Daoy (cell line): ENCODE results near the gene BBLN. TPM values are rescaled to one million over a fixed set of nuclear protein-coding genes. Genes with fewer than 3 reads are reported as not detected.
"Not testable (repeated sequence)": the region's sequence is repeated elsewhere in the genome, so short reads cannot be mapped to it uniquely, and the experiment has no call there.

ENCODE experiments used
- DNase-seq: peaks from one replicate; pipeline ENCODE4 v3.0.0-alpha.2; 2015; ENCODE audit warnings: low read depth
- total RNA-seq: library from RNA; depleted of rRNA; stranded (reverse); fragments of >200 nt; shearing (Covaris generic); gene quantifications from 2 replicates; pipeline ENCODE4 v1.2.3, GENCODE V29; 2014

BBLN gene
- total RNA-seq, 1 experiment from 2014 or later = 121 TPM

DNA sequence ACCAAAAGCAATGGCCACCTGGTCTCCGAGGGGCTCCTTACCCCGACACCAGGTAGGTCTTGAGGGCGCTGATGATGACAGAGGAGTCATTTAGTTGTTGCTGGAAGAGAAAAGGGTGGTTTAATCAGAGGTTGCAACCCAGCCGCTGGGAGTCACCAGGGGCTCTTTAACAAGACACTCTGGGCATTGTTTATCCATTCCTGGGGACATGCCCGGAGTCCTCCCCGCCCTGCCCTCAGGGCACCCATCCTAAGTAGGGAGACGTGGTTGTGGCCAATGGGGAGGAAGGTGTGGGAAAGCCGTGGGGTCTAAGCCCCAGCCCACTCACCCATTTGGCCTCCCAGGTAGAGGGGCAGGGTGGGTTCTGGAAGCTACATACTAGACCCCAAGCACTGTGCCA is 35.6 kb upstream of the BBLN start:
- DNase-seq = no peak

DNA sequence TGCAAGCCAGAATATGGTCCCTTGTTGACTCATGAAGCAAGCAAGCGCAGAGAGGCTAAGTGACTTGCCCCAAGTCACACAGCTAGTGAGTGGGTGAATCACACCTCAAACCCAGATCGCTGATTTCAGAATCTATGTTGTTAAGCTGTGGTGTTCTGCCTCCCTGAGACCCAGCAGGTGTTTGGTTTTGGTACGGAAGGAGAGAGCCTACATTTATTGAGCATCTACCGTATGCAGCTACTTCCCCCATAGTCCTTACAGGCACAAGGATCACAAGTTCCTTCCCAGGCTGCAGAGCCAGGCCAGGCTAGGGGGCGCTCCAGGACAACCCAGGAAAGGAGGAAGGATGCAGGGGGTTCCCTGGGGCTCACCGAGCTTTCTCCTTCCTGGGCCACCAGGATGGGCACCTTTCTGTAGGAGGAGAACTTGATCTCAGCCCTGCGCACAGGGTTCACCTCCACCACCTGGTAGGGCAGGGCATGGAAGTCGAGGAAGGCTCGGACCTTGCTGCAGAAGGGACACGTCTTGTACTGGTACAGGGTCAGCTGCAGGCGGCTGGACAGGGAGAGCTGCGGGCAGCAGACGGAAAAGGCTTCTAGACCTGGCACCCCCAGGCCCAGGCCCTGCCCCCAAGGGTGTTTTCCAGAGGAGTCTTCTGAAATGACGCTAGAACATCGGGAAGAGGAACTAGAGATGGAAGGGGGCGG is 35.0 kb upstream of the BBLN start:
- DNase-seq = peak; percentile 80

DNA sequence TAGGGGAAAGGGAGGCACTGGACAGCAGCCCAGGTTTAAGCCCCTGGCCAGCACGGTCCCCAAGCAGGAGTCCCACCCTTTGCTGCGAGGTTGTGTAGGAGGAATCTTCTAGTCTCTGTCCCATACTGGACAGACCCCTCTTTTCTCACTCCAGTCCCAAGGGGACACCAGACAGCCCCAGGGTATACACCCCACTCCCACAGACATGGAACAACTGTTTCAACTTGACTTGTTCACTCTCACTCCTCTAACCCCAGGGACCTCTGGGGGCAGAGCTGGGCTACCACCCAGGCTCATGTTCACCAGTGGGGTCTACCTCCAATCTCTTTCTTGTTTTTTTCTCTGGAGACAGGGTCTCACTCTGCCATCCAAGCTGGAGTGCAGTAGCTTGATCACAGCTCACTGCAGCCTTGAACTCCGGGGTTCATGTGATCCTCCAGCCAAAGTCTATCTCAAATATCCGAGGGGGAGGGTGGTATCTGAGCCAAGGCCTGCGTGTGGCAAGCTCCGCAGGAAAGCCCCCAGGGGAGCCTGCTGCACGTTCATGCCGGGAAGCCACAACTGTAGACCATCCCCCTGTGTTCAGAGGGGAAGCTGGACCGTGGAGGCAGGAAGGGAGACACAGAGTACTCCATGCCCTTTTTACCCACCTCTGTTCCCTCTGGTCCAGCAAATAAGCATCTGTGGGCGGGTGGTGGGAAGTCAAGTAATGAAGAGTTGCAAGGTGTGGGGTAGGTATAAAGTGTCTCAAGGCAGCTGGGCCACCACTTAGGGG is 34.3 kb upstream of the BBLN start:
- no peak for DNase-seq

DNA sequence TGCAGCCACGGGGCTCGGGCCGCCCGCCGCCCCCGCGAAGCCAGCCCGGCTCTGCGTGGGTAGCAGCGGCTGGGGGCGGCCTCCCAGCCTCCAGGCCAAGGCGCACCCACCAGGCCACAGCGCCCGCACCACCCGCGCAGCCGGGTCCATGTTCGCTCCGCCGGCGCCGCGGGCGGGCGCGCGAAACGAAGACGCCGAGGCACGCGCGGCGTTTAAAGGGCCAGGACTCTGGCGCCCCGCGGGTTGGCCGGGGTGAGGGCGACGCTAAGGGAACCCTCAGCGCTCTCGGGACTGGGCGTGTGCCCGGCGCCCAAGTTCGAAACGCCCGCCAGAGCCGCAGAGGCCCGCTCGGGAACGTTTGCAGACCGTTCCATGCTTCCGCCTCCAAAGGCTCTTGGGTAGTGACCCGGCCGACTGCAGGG is 32.5 kb upstream of the BBLN start, which contains the start of gene PTGES2:
Gene PTGES2, minus strand, starts transcription at position 162 of the 422 bp plus-strand sequence. Its CDS starts 12 bp downstream, at position 150.
- DNase-seq = peak; percentile 93

DNA sequence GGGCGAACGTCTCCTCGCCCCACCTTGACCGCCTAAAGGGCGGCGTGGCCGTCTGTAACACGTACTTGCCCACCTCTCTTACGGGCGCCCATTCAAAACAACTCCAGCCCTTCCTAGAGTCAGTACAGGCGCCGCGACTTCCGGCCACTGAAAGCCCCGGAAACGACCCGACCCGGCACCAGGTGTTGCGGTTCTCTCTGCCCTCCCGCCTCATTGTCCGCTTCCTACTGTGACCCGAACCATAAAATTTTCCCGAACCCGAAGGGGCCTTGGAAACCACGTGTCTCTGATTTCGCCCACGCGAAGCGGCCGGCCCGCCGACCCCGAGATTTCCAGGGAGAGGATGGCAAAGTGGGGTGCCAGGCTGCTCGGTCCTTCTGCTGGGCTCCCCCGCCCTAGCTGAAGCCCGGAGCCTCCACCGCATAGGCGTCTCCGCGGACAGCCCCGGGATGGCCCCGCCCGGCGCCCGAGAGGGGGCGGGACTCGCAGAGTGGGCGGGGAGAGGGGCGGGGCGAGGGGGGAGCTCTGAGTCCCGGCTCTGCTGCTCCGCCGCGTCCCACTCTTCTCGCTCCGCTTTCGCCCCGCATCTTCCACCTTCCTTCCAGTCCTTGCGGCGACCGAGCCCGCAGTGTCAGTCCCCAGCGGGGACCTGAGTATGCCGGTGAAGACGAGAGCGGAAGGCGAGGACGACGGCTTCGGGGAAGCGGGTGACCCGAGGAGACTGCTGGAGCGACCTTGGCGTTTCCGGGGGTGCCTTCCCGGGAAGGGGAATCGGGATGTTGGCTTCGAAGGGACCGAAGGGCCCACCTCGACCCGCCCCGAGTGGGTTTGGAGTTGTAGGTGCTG is 31.9 kb upstream of the BBLN start:
- peak; percentile 94 for DNase-seq

DNA sequence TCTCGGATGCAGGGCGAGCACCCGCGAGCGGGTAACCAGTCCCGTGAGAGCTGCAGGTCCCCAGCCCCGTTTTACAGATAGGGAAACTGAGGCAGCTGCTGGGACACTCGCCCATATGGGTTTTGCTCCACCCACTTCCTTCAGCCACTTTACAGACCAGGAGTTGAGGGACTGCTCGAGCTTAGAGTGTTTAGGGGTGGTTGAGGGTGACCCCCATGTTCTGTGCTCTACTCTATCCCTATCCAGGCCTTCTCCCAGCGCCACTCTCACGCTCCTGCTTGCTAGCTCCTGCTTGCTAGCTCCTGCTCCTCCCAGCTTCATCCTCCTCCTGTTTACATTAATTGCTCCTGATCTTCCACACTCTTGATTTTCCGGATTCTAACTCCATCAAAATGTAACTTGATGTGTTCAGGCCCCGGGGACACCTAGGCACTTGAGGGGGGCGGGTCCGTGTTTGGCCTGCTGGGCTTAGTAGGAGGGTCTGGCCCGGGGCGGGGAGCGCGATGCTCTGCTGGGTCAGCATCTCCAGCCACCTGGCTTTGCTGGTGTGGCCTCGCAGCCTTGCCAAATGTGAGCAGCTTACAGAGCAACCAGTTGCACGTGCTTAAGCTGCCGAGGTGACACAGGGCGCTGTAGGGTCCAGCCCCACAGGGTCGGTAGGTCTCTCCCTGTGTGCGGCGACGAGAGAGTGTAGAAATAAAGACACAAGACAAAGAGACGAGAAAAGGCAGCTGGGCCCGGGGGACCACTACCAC is 31.1 kb upstream of the BBLN start:
- no peak for DNase-seq

DNA sequence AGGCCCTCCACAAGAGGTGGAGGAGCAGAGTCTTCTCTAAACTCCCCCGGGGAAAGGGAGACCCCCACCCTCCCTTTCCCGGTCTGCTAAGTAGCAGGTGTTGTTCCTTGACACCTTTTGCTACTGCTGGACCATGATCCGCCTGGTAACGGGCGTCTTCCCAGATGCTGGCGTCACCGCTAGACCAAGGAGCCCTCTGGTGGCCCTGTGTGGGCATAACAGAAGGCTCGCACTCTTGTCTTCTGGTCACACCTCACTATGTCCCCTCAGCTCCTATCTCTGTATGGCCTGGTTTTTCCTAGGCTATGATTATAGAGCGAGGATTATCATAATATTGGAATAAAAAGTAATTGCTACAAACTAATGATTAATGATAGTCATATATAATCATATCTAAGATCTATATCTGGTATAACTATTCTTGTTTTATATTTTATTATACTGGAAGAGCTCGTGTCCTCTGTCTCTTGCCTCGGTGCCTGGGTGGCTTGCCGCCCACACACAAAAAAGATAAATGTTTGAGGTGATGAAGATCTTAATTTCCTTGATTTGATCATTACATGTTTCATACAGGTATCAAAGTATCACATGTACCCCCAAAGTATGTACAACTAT is 30.0 kb upstream of the BBLN start:
- DNase-seq = not testable (repeated sequence)

DNA sequence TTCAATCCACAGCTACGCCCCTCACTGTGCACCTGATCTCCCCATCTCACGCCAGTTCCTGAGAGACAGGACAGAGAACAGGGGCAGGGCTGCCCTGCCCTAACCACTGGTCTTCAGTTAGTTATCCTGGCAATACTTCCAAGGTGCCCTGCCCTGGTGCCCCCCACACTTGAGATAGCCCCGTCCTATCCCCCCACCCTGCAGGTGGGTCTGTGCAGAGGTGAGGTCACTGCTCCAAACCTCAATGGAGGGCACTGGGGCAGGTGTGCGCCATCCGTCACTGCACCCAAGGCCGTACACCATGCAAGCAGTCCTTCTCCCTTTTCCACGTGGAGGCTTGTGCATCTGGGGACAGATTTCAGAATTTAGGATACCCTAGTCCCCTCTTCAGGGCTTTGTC is 29.4 kb upstream of the BBLN start:
- not testable (repeated sequence) for DNase-seq

DNA sequence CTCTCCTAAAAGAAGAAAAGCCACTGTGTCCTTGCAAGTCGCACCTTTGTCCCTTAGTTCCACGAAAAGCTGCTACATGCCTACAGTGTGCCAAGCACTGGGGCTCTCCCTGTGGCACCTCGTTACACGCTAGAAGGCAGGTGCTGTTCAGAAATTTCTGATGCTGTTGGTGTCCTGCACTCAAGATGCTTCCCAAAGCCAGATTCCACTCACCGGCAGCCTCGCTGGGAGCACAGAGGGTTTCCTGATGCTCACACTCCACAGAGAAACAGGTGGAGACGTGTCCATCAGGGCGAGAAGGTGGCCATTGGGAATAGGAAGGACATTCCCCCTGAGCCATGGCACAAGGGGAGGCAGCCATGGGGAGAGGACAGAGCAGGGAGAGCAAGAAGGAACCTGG is 28.7 kb upstream of the BBLN start:
- DNase-seq = not testable (repeated sequence)

DNA sequence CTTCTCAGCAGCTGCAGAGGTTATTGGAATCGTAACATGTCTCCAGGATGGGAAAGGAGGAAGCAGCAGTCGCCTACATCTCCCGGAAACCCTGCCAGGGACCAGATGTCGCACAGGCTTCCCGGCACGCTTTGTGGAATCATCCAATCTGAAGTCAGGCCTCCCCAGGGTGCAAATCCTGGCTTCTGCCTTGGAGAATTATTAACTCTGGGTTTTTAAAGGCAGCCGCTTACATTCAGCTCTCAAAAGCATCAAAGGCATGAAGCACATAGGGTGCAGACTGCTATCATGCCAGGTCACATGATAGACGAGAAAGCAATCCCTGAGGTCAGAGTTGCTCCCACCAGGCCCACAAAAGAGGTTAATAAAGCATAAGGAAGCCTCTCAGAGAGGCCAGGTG is 27.9 kb upstream of the BBLN start:
- not testable (repeated sequence) for DNase-seq

DNA sequence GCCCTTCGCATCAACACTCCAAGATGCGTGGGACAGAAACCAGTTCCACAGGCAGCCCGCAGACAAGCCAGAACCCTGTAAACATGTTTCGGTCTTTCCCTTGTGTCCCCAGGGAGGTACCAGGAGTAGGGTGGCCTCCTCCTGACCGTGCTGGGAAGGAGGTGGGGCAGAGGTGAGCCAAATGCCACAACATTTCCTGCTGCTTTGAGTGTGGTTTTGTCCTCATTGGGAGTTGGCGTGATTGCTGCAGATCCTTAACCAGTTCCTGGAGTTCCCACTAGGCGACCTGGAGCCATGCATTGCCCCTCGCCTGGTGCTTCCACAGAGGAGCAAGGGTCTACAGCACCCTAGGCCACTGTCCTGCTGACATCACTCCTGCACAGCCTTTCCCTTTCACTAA is 24.5 kb upstream of the BBLN start:
- DNase-seq = peak; percentile 36

DNA sequence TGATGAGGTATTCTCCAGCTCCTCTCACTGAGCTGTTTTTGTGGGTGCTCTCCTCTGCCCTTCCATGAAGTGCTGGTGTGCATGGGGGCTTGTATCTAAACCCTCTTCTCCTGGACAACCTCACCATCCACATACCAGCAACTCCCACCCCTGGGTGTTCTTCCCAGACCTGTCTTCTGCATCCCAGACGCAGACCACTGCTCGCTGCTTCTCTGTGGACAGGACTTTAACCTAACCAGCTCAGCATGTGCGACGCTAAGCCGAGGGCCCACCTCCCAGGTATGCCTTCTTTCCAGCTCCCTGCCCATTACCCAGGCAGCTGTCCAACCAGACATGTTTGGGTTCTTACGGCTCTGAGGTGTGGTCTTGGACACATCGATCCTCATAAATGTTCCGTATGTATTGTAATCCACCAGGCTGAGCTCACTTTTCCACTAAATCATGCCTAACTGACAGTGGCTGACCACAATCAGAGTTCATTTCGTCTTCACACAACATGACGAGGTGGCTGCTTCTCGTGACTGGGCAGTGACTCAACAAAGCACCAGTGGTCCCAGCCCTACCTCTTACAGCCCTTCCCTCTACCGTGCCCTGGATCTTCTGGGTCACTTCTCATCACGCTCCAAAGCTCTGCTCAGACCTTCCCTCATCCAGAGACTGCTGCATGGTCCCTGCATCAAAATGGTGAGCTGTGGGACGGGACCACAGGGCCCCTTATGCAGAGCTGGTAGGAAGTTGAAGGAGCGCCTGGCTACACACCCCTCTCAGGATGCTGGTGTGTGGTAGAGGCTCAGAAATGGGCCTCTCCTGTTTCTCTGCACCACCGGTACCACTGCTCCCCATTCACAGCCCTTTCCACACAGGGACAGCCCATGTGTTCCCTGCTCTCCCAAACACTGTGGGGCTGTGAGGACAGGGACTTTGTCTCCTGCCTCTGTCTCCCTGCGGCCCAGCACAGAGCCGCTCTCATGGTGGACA is 23.0 kb upstream of the BBLN start:
- DNase-seq = peak; percentile 85

DNA sequence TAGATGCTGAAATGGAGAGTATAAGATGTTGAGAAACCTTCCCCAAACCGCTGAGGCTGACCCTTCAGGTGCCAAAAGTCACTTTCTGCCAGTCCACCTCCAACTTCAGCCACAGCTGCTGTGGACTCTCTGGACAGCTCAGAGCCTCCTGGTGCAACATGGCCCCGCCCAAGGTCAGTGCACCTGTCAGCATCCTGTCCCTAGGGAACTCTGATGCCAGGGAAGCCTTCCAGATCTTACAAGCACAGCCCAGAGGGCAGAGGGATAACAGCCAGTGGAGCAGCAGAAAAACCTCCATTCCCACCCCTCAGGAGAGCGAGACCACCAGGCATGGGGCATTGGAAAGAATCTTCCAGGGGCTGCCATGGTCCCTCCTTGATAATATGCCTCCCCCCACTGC is 22.1 kb upstream of the BBLN start:
- no peak for DNase-seq

DNA sequence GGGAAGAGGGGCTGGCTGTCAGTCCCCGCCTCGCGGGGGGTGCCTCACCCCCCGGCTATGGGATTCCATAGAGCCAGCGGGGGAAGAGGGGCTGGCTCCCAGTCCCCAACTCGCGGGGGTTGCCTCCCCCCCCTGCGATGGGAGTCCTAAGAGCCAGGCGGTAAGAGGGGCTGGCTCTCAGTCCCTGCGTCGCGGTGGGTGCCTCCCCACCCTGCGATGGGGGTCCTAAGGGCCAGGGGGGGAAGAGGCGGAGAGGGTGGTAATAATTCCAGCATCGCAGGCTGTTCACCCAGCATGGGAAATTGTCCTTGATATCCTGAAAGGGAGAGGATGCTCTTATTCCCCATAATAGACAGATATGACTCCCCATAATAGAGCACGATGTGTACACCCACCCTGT is 20.4 kb upstream of the BBLN start:
- DNase-seq = no peak

DNA sequence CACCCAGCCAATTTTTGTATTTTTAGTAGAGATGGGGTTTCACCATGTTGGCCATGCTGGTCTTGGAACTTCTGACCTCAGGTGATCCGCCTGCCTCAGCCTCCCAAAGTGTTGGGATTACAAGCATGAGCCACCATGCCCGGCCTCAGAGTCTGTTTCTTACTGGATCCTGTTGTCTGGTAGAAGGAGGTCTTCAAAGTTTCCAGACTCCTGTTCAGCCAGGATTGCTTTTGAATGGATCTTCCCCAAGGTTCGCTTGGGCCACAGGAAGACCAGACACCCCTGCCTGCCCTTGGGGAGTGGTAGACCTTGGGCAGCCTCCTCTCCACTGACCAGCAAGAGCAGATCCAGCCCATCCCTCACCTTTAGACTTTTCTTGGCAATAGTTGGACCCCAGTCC is 18.5 kb upstream of the BBLN start:
- no peak for DNase-seq

DNA sequence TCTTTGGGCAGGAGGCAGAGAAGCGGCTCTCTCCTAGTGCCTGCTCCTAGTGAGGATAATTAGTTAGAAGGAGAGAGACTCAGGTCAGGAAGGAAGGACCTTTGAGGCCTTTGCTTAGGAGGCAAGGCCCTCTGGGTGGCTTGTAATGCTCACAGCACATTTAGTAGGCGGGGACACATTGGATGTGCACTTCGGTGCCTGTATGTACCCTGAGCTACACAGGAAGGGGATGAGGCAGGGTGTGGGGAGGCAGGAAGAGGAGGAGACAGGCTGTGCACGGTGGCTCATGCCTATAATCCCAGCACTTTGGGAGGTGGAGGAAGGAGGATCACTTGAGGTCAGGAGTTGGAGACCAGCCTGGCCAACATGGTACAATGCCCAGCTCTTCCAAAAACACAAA is 18.0 kb upstream of the BBLN start:
- no peak for DNase-seq

DNA sequence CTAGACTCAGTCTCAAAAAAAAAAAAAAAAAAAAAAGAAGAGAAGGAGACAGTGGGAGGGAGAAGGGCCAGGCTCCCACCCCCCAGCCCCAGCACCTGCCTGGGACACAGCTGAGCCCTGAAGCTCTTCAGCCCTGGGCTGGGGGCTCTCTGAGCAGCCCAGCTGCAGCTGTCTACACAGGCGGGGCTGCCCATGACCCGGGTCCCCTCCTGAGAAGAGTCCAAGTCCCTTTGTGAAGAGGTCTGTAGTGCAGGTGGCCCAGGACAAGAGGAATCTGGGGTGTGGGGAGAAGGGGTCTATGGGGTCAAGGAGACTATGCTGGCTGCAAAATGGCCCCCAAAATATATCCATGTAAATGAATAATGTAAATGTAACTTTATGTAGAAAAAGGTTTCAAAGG is 17.5 kb upstream of the BBLN start:
- DNase-seq = no peak

DNA sequence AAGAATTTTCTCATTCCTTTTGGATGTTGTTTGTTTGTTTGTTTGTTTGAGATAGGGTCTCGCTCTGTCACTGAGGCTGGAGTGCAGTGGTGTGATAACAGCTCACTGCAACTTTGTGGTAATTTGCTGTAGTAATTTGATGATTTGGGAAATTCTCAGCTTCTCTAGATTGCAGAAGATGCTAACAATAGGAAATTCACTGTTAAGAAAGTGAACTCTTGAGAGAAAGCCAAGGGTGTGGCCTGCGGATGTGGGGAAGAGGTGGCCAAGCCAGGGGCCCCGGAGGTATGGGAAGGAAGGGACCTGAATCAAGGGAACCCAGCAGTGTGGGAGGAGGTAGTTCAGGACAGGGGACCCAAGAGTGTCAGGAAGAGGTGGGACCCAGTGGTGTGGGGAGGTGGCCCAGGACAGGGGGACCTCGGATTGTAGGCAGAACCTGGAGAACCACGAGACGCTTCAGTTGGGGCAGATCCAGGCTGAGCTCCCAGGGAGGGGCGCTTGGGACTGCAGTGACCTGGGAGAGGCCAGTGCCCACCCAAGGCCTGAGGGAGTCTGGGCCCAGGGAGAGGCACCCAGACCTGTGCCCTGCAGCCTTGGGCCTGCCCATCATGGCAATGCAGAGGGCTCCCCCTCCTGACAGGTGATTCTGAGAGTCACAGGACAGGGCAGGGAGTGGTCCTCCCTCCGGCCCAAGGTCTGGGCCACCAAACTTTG is 16.4 kb upstream of the BBLN start:
- DNase-seq = no peak
